ENCODE data around the gene TRIM56.

Gene TRIM56

GRCh38 chr7:101133621-101134398 is 48.5 kb downstream of the TRIM56 start:
- no peak for DNase-seq (ENCODE audit: low read depth, low spot score)

- DNase-seq (ENCODE audit: low read depth, low spot score): no peak
Observed at GRCh38 chr7:101134399-101134980, 49.2 kb downstream of the TRIM56 start.

GRCh38 chr7:101137651-101138212 is 52.5 kb downstream of the TRIM56 start:
- no peak for DNase-seq (ENCODE audit: low read depth, low spot score)

GRCh38 chr7:101138213-101138870 is 53.1 kb downstream of the TRIM56 start:
- DNase-seq (ENCODE audit: low read depth, low spot score): peak; percentile 88

GRCh38 chr7:101140339-101140699 is 55.0 kb downstream of the TRIM56 start:
- DNase-seq (ENCODE audit: low read depth, low spot score): no peak

GRCh38 chr7:101140746-101141382 is 55.6 kb downstream of the TRIM56 start:
- no peak for DNase-seq (ENCODE audit: low read depth, low spot score)

Measured in ELF-1 (cell line).